NK-92 treated with Interleukin-12 subunit alpha and Interleukin-12 subunit beta, amount 100 ng/mL, for 24 hours (cell line): ENCODE data around the gene PCSK6.
"Not testable (repeated sequence)": the region's sequence is repeated elsewhere in the genome, so short reads cannot be mapped to it uniquely, and the experiment has no call there.

Source experiments
- DNase-seq: peaks from one replicate; lab custom pipeline; 2025; lab: John Stamatoyannopoulos, UW

The PCSK6 gene

DNA sequence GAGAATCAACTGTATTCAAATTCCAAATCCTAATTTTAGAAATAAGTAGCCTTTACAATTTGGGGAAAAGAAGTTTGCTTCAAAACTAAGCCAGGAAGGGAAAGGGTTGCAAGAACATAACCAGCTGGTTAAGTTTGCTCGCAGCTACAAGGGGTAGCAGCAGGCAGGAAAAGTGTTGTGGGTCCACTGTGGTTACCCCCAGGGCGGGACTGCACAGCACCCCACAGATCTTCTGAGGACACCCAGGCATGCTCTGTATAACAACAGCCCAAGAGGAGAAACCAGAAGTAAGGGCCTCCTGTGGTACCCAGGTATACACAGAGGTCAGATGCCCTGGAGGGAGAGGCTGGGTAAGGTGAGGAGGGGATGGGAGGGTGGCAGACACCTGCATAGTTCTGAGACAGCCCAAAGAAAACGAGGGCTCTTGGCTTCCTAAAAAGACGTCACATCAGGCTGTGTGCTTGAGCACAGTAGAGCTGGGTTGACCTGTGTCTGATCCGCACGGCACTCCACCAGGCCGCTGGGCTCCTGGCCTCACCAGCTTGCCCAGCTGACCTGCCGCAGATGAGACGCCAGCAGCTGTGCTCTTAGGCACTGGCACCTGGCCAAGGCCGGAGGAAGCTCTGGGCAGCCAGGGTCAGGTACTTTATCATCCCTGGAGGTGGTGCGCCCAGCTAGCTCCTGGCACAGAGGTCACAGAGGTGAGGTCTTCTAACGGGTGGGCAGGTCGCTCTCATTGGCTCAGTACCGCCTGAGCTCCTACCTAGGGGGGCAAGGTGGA, 112.7 kb downstream of the PCSK6 start:
- DNase-seq: no peak

DNA sequence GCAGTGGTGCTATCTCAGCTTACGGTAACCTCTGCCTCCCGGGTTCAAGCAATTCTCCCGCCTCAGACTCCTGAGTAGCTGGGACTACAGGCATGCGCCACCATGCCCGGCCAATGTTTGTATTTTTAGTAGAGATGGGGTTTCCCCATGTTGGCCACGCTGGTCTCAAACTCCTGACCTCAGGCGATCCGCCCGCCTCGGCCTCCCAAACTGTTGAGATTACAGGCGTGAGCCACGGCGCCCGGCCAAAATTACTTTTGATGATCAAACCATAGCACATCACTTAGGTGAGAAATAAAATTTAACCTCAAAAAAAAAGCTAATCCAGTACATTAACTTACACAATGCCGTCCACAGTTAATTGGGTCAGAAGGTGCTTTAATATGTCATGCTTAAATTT, 114.5 kb downstream of the PCSK6 start:
- DNase-seq: not testable (repeated sequence)

DNA sequence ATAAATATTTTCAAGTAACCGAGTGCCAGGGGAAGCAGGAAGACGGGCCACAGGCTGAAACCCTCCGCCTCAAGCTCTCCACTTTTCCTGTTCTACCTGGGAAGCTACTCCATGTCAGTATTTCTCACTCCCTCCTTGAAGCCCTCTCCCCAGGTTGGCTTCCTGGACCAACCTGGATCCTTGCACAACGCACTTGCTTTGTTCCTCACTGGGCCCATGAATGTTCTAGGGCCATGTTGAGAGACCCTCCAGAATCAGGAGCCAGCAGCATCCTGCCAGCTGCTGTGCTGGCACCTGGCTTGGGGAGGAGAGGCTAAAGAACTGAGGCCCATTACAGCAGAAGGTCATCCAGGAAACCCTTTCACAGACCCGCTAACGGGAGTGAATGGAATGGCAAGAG, 115.2 kb downstream of the PCSK6 start:
- no peak for DNase-seq

DNA sequence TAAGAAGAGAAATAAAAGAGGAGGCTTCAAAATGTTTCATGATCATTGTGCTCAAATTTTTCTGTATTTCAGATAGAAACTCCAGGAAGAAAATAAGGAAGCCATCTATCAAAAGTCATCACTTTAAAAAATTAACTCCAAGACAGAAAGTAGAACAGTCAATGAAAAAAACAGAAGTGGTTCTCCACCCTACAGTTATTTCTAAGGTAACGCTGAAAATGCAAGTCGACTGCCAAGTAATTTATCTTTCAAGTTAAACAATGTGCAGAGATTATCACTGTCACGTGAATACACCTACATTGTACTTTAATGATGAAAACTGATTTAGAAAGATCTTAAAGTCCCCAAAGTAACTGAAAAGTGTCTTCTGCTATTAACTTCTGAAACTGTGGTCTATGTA, 115.9 kb downstream of the PCSK6 start:
- no peak for DNase-seq

DNA sequence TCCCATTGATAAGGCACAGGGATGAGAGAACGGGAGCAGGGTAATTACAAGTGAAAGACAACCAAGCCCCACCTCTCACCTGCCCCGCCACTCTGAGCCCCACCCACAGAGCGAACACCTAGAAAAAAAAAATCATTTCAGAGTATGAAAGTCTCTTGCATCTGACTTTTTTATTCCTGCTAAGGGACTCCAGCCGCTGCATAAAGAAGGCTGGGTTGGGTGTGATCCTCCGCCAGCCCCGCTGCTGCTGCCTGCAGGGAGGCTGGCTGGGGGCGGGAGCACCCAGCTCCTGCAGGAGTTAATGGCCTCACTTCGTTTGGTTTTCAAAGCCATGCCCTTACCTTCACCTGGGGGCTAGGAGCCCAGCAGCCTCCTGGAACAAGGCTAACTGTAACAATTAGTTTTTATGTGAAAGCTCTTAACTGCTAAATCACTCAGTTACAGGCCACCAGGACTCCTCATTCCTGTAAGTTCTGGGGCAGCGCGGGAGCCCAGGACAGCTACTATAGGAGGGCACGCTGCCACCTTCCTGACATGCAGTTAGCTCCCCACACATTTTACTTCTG, 116.5 kb downstream of the PCSK6 start:
- no peak for DNase-seq

DNA sequence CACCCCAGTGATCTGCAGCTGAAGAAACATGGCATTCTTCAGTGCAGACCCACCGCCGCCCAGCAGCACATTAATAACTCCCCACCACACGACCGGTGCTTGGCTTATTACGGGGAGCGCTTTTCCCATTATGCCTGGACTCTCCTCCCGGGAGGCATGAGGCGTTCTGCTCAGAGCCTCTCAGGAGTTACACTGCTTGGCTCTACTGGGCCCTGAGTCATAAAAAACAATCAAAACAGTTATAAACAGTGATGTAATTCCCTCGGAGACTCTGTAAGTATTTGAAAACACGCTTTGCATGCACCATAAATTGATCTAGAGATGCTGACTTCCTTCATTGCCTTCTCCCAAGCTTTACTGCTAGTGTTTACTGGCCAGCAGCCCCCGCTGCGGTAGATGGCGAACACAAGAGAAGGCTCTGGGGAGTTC, 117.3 kb downstream of the PCSK6 start:
- no peak for DNase-seq

DNA sequence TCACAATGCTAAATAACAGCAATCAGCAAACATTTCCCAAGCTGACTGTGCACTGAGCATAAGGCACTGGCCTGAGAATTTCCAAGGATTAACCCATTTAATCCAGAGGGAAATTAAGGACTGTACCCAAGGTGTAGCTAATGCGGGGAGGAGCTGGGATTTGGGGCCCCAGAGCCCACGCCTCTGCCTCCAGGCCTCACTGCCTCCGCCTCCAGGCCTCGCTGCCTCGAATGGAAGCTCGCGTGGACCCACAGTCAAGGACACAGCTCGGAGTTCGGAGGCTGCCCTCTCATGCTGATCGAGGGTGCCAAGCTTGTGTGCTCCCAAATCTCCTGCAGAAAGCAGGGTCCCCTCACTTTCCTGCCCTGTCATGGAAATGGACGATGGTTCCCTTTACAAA, 118.0 kb downstream of the PCSK6 start:
- no peak for DNase-seq

DNA sequence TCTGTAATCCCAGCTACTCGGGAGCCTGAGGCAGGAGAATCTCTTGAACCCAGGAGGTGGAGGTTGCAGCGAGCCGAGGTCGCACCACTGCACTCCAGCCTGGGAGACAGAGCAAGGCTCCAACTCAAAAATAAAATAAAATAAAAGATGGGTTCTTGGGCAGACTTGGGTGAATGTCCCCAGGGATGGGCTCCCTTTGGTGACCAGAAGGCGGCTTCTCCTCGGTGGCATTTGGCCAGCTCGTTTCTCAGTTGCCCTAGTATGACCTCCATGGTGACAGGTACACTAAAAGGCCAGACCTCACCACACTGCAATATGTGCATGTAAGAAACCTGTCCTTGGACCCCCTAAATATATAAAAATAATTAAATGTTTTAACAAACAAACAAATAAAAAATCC, 118.4 kb downstream of the PCSK6 start:
- no peak for DNase-seq

DNA sequence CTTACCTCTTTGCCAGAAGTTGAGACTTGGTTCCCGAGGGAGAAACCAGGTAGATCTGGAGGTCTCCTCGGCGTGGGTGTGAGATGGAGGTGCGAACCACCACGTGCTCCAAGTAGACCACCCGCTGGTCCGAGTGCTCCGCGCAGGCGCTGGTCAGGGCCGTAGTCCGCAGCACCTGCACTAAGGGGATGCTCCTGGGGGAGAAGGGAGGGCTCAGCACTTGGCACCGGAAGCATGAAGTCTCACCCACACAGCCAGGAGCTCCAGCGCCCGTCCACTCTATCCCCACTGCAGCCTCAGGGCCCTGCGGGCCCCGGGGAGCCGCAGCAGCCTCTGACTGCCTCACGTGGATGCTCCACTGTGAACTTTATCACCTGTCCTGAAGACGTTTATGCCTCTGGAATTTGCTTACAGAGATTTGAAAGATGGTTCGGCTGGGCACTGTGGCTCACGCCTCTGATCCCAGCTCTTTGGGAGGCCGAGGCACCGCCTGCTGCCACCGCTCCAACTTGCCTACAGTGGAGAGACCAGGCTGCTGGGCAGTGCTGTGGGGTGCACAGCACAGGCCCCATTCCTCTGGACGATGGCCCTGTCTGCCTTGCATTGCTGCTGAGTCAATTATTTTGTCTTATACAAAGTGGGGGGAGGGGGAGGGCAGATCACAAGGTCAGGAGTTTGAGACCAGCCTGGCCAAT, 119.0 kb downstream of the PCSK6 start:
- no peak for DNase-seq

DNA sequence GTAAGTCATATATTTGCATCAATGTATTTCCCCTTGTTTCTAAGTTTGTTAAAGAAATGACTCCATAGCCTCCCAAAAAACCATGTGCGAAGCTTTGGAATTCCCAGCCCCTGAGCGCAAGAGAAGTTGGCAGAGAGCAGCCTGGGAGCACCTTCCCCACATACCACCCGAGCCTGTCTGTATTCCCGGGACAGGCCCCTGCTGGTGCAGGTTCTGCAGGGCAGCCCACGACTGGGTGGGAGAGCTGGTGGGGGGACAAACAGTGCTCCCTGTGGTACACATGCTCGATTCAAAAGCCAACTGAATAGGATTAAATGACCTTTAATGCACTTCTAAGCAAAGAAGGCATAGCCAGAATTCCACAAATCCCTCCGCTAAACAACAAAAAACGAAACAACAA, 119.8 kb downstream of the PCSK6 start:
- no peak for DNase-seq

DNA sequence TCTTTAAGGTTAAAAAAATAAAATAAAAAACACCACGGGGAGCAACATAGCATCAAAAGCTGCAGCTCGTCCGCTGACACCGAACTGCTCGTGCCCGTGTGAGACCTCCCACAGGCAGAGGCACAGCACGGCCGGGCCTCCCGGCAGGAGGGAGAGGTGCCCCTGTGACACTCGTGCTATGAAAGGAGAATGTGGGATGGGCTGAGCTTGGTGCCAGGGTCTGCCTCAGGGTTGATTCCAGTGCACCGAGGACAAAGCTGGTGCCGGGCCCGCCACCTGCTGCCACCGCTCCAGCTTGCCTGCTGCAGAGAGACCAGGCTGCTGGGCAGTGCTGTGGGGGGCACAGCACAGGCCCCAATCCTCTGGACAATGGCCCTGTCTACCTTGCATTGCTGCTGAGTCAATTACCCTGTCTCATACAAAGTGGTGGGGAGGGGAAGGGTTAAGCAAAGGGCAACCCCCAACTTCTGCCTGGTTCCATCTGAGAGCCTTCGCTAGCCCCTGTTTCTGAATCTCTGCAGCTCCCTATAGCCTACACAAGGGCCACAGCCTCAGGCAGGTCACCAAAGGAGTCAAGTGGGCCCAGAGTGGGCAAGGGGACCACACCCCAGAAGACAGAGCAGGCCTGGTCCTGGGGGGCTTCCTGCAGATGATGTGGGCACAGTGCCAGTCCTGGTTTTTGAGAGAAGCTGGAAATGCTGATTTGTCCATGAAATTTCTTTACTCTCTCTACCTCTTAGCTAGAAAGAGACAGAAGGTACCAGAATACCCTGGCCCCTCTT, 120.5 kb downstream of the PCSK6 start:
- DNase-seq: no peak

DNA sequence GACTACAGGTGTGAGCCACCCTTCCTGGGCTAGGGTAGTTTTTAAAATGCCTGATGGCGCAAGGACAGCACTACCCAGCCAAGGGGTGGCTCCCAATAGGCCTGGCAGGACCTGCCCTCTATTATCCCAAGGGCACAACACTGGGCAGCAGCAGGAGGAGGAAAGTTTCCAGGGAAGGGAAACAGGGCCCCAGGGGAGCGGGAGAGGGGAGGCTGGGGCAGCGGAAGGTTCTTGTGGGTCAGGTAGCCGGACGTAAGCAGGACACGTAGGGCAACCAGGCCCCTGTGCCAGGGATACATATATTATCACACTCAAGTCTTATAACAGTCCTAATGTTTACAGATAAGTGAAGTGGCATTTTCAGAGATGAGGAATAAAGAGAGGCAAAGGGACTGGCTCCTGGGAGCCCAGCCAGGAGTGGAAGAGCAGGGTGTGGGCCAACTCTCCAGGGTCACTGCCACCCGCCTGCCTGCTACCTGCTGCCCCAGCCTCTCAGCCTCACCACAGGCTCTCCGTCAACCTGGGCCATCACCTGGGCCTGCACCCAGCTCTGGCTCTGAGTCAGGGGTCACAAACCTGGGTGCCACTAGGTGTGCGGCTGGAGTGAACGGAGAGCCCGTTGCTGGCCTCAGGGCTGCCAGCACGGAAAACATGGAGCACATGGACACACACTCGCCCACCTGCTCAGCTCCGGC, 121.3 kb downstream of the PCSK6 start:
- no peak for DNase-seq

DNA sequence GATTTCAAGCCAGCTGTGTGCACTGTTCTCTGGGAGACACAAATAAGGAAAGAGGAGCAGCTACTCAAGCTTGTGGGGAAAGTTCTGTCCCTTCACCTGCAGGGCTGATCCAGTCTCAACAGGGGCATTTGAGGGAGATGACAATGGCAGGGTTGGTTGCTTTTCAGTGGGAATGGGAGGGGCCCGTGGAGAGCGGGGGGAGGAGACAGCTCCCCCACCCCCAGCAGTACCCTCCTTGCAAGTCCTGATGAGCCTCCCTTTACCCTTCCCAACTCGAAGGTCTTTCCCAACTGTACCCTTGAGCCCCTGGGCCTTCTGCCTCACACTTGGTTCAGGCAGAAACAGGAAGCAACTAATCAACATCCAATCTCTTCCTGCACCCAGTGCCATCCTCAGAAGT, 122.7 kb downstream of the PCSK6 start:
- DNase-seq: no peak

DNA sequence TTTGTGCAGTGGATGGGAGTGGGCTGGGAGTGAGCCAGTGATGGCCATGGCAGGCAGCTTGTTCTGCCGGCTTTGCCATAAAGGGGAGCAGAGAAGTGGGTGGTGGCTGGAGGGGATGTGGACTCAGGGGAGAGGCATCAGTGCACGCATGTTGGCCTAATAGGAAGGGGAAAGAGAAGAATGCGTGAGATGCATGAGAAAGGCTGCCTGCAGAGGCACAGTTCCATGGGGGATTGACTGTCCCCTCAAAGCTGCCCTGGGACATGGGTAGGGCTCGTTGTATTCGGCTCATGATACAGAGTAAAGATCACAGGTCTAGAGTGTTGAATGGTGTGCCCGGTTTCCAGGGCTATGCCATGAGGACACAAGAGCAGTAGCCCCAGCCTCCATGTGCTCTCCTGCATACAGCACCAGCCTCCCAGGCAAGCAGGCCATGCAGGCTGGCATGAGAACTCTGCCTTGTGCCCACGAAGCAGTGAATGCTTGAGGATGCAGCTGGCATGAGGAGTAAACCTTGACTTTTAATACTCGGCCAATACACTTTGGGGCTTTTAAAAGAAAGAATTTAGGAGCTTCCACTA, 126.4 kb downstream of the PCSK6 start:
- no peak for DNase-seq

DNA sequence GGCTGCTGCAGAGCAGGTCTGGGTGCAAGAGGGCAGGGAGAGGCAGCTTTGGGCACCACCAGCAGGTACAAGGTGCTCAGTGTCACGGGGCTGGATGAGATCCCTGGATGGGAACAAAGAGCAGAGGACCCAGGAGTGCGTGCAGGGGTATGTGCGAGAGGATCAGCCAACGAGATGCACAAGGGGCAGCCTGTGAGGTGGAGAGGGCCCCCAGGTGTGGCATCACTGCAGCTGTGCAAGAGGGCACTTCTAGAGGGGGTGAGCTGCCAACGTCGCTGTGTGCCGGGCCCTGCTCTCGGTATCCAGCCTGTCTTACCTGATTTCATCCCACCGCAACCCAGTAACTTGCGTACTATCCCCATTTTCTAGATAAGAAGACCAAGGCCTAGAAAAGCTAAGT, 127.1 kb downstream of the PCSK6 start:
- DNase-seq: no peak

DNA sequence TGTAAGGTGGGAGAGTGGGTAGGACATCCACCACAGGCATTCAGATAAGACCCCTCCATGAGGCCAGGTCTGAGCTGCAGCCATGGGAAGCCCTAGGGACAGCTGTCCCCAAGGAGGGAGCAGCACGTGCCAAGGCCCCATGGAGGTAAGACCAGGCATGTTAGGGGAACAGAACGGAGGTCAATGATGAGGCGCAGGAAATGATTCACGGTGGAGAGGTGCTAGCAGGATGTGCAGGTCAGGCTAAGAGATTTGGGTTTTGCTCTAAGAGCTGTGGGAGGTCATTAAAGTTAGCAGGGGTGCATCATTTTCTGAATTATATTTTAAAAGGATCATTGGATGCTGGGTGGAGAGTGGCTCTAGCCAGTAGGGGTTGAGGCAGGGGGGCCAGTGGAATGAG, 128.1 kb downstream of the PCSK6 start:
- peak; percentile 33 for DNase-seq

DNA sequence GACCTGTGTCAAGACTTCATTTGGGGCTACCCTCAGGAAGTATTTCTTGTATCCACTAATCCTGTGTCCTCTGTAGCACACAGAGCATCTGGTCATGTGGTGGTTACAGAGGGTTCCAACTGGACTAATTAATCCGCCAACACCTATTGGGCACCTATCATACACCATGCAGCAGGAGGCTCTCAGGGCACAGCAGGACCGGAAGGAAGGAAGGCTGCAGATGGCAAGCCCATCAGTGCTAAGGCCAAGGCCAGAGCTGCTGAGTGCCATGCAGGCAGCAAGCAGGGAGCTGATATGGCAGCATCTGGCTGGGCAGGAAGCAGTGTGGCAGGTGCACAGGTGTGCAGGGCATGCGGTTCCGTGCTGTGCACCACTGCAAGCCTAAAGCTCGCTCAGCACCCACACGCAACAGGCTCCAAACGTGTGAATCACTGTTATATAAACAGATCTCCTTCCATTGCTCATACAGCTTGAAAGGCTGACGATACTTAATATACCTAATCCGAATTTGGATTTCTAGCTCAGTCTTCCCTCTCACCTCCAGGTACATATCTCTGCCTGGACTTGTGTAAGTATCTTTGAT, 130.1 kb downstream of the PCSK6 start:
- DNase-seq: no peak

DNA sequence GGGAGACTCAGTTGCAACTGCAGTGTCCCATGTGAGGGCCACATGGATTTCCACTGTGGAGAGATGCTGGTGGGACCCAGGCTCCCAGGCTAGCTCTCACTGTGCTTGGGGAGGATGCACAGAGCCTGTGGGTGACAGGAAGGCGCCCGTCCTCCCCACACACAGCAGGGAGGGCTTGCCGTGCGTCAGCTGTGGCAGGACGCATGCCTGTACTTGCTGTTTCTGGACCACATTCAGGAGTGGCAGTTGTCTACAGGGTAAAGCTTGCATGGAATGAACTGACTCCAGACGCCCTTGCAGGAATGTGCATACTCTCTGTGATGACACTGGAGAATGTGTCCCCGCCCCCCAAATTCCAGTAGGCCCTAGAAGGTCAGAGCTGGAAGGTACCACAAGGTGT, 130.6 kb downstream of the PCSK6 start:
- DNase-seq: no peak

DNA sequence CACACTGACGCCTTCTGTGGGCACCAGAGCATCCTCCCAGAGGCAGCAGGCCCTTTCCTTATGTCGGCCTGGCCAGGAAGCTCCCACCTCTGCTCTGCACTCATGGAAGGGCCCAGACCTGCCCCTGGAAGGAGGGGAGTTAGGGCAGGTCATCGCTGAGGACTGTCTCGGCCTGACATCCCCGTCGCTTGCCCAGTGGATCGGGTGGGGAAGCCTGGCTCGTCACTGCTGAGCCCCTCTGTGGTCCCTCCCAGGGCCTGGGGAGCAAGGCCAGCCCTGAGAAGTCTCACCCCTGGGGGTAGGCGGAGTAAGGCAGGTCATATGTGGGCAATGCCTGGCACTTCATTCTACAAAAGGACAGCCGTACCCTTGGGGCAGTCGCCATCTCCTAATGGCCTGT, 131.6 kb downstream of the PCSK6 start:
- DNase-seq: no peak

DNA sequence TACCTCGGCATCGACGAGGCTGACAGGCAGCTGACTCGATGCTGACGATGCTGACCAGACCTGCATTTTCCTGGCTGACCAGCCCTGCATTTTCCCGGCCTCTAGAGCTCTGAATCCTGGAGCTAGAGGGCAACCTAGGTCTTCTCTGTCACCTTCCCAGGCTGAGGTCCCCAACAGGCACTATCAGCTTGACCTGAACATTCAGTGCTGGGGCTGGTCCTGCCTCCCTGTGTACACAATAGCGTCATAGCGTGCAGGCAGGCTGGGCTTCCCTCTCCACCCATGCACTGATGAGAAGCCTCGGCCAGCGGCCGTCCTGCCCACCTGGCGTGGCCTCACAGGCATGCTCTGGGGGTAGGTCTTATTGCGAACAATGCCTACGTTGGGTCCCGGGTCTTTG, 132.2 kb downstream of the PCSK6 start:
- no peak for DNase-seq

DNA sequence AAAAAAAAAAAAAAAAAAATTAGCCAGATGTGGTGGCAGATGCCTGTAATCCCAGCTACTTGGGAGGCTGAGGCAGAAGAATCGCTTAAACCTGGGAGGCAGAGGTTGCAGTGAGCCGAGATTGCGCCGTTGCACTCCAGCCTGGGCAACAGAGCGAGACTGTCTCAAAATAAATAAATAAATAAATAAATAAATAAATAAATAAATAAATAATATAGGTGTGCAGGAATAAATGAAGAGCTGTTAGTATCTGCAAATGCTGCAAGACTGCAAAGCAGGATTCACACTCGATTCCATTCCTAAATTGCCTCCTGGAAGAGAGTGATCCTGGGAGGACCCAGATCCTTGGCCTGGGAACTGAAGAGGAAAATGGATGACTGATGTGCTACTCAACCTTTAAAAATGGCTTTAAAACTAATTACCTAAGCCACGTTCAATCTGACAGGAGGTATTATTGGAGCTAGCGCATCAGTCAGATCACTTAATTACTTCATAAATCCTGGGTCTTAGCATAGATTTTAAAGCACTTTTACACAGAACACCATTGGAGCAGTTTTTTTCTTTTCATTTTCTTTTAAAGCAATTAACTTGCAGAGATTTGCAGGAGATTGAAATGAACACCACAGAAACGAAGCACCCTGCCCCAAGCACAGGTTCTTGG, 132.9 kb downstream of the PCSK6 start:
- DNase-seq: not testable (repeated sequence)
